Adipocyte (in vitro differentiated cells): ENCODE measurements around the gene UBE2O.

Experiments used
- DNase-seq: peaks from one replicate; pipeline ENCODE4 v3.0.0-alpha.2; 2015; ENCODE audit warnings: low read depth
- H3K27me3 ChIP-seq: replicated peaks from 2 replicates; pipeline ENCODE4 v1.7.0; 2013; ENCODE audit warnings: mild to moderate bottlenecking, low read length, moderate library complexity; ENCODE audit not compliant: control insufficient read depth, insufficient read depth
- H3K36me3 ChIP-seq: 2 replicates; pipeline ENCODE4 v1.7.0; 2013; ENCODE audit warnings: low read length, mild to moderate bottlenecking, moderate library complexity; ENCODE audit not compliant: control insufficient read depth, insufficient read depth, severe bottlenecking
- H3K4me1 ChIP-seq: 2 replicates; pipeline ENCODE4 v1.7.0; 2013; ENCODE audit warnings: mild to moderate bottlenecking, low read length, moderate library complexity; ENCODE audit not compliant: control insufficient read depth, insufficient read depth
- H3K4me3 ChIP-seq: 2 replicates; pipeline ENCODE4 v1.7.0; 2013; ENCODE audit warnings: mild to moderate bottlenecking, low read length, moderate library complexity
- H3K9ac ChIP-seq: 2 replicates; pipeline ENCODE4 v1.7.0; 2013; ENCODE audit warnings: mild to moderate bottlenecking, low read length, moderate library complexity
- H3K9me3 ChIP-seq: 2 replicates; pipeline ENCODE4 v1.7.0; 2013; ENCODE audit warnings: mild to moderate bottlenecking, low read length, moderate library complexity; ENCODE audit not compliant: control insufficient read depth

Gene UBE2O

DNA sequence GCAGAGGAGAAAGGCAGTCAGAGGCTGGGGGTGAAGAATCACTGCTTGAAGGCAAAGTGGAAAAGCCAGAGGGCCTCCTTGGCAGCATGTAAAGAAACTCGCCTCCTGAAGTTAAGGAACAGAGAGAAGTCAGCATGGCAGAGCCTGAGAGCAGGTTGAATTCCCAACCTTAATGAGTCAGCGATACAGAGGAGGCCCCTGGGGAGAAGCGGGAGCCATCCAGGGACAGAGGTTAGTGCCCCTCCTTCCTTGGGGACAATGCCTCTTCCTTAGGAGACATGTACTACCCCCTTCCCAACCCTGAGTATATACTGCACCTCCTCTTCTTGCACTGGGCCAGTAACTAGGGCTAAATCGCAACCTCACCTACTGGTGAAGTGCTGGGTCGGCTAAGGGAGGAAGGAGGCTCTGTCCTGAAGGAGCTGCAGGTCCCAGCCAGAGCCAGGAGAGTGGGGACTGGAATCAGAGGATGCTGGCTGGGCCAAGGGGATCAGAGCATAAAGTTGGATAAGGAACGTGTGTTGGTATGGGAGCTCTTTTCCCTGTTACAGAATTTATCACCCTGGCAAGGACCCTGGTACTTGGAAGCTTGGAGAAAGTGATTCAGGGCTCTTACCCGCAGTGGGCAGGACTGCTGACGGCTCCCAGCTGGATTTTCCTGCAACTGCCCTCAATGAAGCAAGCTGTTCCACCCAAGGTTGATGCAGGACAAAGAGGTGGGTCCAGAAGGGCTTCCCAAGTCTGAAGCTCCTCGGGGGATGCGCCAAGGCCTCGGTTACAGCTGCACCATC, 9.0 kb upstream of the UBE2O start:
- no peaks in the 10 kb centered on the region for H3K9me3 ChIP-seq

GRCh38 chr17:76459674-76460073, 6.7 kb upstream of the UBE2O start:
- Histone ChIP-seq H3K4me3 (no peak overlapping the region), H3K9me3 (no peaks in the 10 kb centered on the region), H3K4me1 (no peaks in the 10 kb centered on the region), H3K27me3 (peaks cover 11% of the 10 kb centered on the region), H3K9ac (no peak overlapping the region), H3K36me3 (no peaks in the 10 kb centered on the region)
- no peak for DNase-seq

More for the DNA sequence above, 9.0 kb upstream of the UBE2O start:
- H3K9ac ChIP-seq: no peak overlapping the region
- no peaks in the 10 kb centered on the region for H3K4me1 ChIP-seq
- no peak for DNase-seq
- no peak overlapping the region for H3K4me3 ChIP-seq
- H3K27me3 ChIP-seq: peaks cover 16% of the 10 kb centered on the region
- no peaks in the 10 kb centered on the region for H3K36me3 ChIP-seq

GRCh38 chr17:76458580-76459490, 5.9 kb upstream of the UBE2O start:
- Histone ChIP-seq H3K9ac (no peak overlapping the region), H3K27me3 (peaks cover 11% of the 10 kb centered on the region), H3K36me3 (no peaks in the 10 kb centered on the region), H3K4me3 (no peak overlapping the region), H3K4me1 (no peaks in the 10 kb centered on the region), H3K9me3 (no peaks in the 10 kb centered on the region)
- peak; percentile 74 for DNase-seq

DNA sequence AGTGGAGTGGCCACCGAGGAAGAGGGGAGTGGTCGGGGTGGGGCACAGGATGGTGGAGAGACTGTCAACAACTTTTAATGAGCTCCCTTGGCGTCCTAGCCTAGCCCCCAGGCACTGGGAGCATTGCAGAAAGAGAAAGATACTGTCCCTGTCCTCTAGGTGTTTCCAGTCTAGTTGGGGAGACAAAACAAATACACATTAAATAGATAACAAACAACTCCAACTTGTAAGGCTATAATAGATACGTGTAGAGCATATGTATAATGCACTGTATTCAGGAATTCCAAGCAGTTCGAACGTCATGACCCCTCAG, 435 bp upstream of the UBE2O start:
- Histone ChIP-seq H3K4me3 (no peak overlapping the region), H3K4me1 (peaks cover 15% of the 10 kb centered on the region)
- no peak for DNase-seq

GRCh38 chr17:76452127-76452659, 759 bp downstream of the UBE2O start:
- H3K4me3 ChIP-seq: peak overlapping the region; percentile 88
- no peaks in the 10 kb centered on the region for H3K36me3 ChIP-seq
- peak overlapping the region; percentile 90 for H3K9ac ChIP-seq
- H3K9me3 ChIP-seq: no peaks in the 10 kb centered on the region
- H3K27me3 ChIP-seq: no peaks in the 10 kb centered on the region
- no peak for DNase-seq
- peaks cover 18% of the 10 kb centered on the region for H3K4me1 ChIP-seq

More for the DNA sequence above, 435 bp upstream of the UBE2O start:
- no peaks in the 10 kb centered on the region for H3K36me3 ChIP-seq
- H3K27me3 ChIP-seq: no peaks in the 10 kb centered on the region
- H3K9me3 ChIP-seq: no peaks in the 10 kb centered on the region
- no peak overlapping the region for H3K9ac ChIP-seq

- Histone ChIP-seq H3K4me1 (peaks cover 25% of the 10 kb centered on the region), H3K36me3 (no peaks in the 10 kb centered on the region), H3K4me3 (peak overlapping the region; percentile 88), H3K9ac (peak overlapping the region; percentile 90), H3K27me3 (no peaks in the 10 kb centered on the region), H3K9me3 (no peaks in the 10 kb centered on the region)
- no peak for DNase-seq
Measured at GRCh38 chr17:76451506-76451905, 1.4 kb downstream of the UBE2O start.

DNA sequence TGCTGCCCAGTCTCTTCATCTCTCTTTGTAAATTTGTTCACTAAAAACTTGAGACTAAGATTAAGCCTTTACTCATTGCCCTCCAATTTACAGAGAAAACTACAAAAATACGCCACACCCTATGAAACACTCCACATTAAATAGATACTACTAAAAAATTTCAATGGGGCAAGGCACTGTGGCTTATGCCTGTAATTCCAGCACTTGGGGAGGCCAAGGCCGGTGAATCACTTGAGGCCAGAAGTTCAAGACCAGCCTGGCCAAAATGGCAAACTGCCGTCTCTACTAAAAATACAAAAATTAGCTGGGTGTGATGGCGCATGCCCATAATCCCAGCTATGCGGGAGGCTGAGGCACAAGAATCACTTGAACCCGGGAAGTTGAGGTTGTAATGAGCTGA, 3.8 kb downstream of the UBE2O start:
- H3K9ac ChIP-seq: no peak overlapping the region
- H3K4me3 ChIP-seq: no peak overlapping the region
- H3K4me1 ChIP-seq: peaks cover 43% of the 10 kb centered on the region

DNA sequence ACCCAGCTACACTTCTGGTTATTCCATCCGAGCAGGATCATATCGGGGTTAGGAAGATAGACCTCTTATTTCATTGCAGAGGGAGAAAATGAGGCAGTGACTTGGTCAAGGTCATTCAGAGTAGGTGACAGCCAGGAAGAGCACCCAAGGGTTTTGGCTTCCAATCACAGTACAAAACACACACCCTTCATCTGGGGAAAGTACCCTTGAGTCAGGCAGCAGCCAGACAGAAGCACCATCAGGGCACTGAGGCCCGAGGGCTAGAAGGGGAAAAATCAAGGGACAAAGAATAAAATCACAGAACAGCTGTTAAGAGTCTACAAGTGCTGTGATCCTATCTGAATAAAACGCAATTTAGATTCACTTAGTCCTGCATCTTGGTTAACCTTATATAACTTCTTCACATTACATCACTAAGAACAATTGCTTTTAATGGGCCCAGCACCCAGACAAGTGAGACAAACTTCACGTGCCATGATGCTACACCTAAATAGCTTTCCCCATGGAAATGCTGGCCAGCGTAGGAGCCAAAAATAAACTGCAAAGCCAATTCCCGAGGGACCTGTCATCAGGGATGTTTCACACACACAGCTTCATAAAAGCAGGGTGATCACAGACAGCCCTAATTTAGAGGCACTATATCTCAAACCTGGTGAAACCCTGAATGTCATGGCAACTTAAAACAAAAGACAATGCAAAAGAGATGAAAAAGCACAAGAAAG, 4.9 kb downstream of the UBE2O start:
- peaks cover 43% of the 10 kb centered on the region for H3K4me1 ChIP-seq
- no peaks in the 10 kb centered on the region for H3K9me3 ChIP-seq
- H3K9ac ChIP-seq: no peak overlapping the region
- H3K36me3 ChIP-seq: no peaks in the 10 kb centered on the region
- no peak overlapping the region for H3K4me3 ChIP-seq
- DNase-seq: no peak
- H3K27me3 ChIP-seq: no peaks in the 10 kb centered on the region

More for the DNA sequence above, 3.8 kb downstream of the UBE2O start:
- Histone ChIP-seq H3K9me3 (no peaks in the 10 kb centered on the region), H3K36me3 (no peaks in the 10 kb centered on the region), H3K27me3 (no peaks in the 10 kb centered on the region)
- no peak for DNase-seq

DNA sequence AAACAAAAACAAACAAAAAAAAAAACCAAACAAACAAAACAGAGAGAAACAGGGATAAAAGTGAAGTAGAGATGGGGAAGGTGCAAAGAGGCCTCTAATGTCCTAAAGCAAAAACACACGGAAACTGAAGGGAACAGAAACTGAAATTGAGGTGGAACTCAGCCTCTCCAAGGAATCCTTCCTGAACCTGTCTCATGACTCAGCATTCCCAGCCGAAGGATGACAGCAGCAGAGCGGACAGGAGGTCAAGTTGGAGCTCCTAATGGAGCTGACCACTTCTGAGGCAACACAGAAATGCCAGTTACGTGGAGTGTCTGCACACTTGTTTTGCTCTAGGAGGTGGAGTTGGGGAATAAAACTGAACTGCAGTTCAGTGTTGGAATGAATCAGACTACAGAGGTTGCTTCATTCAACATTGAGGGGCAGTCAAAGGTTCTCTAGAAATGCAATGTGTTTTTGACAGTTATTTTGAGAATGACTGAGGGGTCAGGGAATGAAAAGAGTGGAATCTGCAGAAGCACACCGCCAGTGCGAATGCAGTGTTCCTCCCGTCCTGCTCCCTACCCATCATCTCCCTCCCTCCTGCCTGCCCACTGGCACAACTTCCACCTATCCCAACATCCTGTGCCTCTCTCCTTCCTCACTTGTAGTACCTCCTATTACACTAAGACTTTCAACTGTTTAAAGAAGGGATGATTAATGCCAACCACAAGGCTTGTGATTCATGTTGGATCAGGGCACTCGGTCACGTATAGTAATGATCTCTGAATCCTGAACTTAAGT, 6.3 kb downstream of the UBE2O start:
- Histone ChIP-seq H3K4me3 (peak overlapping the region; percentile 30), H3K36me3 (no peaks in the 10 kb centered on the region), H3K27me3 (no peaks in the 10 kb centered on the region), H3K4me1 (peaks cover 43% of the 10 kb centered on the region), H3K9me3 (no peaks in the 10 kb centered on the region), H3K9ac (no peak overlapping the region)
- peak; percentile 80 for DNase-seq

DNA sequence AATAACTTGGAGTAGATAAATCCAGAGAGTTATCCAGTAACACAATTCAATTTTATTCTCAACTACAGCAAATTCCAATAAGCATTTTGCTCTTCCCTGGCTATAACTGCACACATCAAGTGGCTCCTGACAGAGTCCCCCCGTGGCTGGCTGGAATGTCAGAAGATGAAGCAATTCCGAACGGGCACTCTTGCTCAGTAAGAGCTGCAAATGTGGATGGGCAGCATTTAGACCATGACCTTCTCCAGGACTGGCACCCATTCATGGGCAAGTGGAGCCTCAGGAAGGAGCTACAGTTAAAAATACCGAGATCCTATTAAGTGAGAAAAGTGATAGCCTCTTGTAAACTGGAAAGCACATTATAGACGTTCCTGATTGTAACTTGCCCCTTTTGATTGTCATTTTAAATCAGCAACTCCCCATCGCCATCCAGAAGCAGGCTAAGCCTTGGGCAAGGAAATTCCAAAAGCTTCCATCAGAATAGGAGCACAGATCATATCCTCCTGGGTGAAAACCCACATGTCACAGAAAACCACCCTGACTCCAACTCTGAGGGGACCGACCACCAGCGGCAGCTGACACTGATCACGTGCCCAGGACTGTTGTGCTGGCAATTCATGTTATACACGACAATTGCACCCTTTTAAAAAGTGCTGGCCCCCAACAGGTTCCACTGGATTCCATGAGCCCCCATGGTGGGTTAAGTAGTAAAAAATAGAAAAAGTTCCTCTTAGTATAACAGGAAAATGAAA, 7.1 kb downstream of the UBE2O start:
- peaks cover 37% of the 10 kb centered on the region for H3K4me1 ChIP-seq
- no peak overlapping the region for H3K4me3 ChIP-seq
- peak; percentile 43 for DNase-seq

More for the DNA sequence above, 7.1 kb downstream of the UBE2O start:
- Histone ChIP-seq H3K9me3 (no peaks in the 10 kb centered on the region), H3K9ac (no peak overlapping the region), H3K27me3 (no peaks in the 10 kb centered on the region), H3K36me3 (no peaks in the 10 kb centered on the region)
